B cell (primary cell): ENCODE data around the gene TXNL1. TPM values are rescaled to one million over a fixed set of nuclear protein-coding genes. Genes with fewer than 3 reads are reported as not detected.
A peak's percentile ranks its signal among the peaks of the same experiment; 100 is the strongest.

ENCODE experiments used
- ATAC-seq: fragments of 200-7000 bp; cut with Tn5 transposase; one replicate; pipeline ENCODE4 v1.10.0; 2021; ENCODE audit warnings: low read depth, mild to moderate bottlenecking, moderate number of reproducible peaks, moderate library complexity
- CTCF ChIA-PET: fragments of 350-600 bp; sonication (Branson Sonifier 250); formaldehyde crosslinking; loops from one replicate; lab custom pipeline; 2021; ENCODE audit warnings: antibody characterized with exemption, inconsistent platforms; lab: Charles Lee
- POLR2A ChIA-PET: fragments of 350-600 bp; sonication (Branson Sonifier 250); formaldehyde crosslinking; loops from one replicate; lab custom pipeline; 2021; ENCODE audit warnings: antibody characterized with exemption; lab: Charles Lee
- DNase-seq: peaks from one replicate; pipeline ENCODE4 v3.0.0; 2013
- H2AFZ ChIP-seq: 2 replicates; pipeline ENCODE4 v1.6.1; 2012; ENCODE audit warnings: mild to moderate bottlenecking, low read depth, low read length; ENCODE audit not compliant: insufficient read depth, poor library complexity, severe bottlenecking
- H3K27ac ChIP-seq, 2 donors: 1 replicate in 1 of 2; 2 replicates in 1 of 2; pipeline ENCODE4 v1.5.1; 2012 to 2013; ENCODE audit warnings: low read length in 2 of 2, mild to moderate bottlenecking in 2 of 2, moderate library complexity in 1 of 2
- H3K27me3 ChIP-seq, 4 experiments: fragments of 200-600 bp in 1 of 4; sonication (generic) in 1 of 4; replicated peaks in 1 of 4; 1 replicate in 2 of 4; 2 replicates in 2 of 4; pipeline versions ENCODE4 v1.6.1 to v1.7.0; 2013 to 2016; ENCODE audit warnings: low read length in 3 of 4, mild to moderate bottlenecking in 2 of 4, mixed read lengths in 1 of 4, moderate library complexity in 1 of 4; ENCODE audit not compliant: insufficient read depth in 4 of 4, control insufficient read depth in 3 of 4; ENCODE audit errors: control extremely low read depth in 1 of 4
- H3K36me3 ChIP-seq, 2 experiments: replicated peaks in 1 of 2; 1 replicate in 1 of 2; 2 replicates in 1 of 2; pipeline versions ENCODE4 v1.6.1 to v1.7.1; 2013; ENCODE audit warnings: low read length in 1 of 2; ENCODE audit not compliant: insufficient read depth in 2 of 2, control insufficient read depth in 1 of 2; ENCODE audit errors: control extremely low read depth in 1 of 2, extremely low read depth in 1 of 2
- H3K4me1 ChIP-seq, 2 donors: fragments of 200-600 bp in 1 of 2; sonication (generic) in 1 of 2; 1 replicate in 1 of 2; 2 replicates in 1 of 2; pipeline versions ENCODE4 v1.5.1 to v1.6.1; 2013 to 2017; ENCODE audit warnings: low read length in 2 of 2; ENCODE audit not compliant: control insufficient read depth in 2 of 2, insufficient read depth in 2 of 2
- H3K4me2 ChIP-seq: replicated peaks from 2 replicates; pipeline ENCODE3; 2012; ENCODE audit warnings: mild to moderate bottlenecking, low read depth, low read length; ENCODE audit not compliant: poor library complexity, severe bottlenecking
- H3K4me3 ChIP-seq, 5 experiments: fragments of 200-600 bp in 1 of 5; sonication (generic) in 1 of 5; 1 replicate in 3 of 5; 2 replicates in 2 of 5; pipeline versions ENCODE4 v1.5.1 to v1.7.0; 2011 to 2016; ENCODE audit warnings: low read length in 4 of 5, mild to moderate bottlenecking in 4 of 5, low read depth in 2 of 5, control low read depth in 1 of 5, moderate library complexity in 1 of 5; ENCODE audit not compliant: insufficient read depth in 1 of 5; ENCODE audit errors: control extremely low read depth in 1 of 5, extremely low read depth in 1 of 5
- H3K79me2 ChIP-seq: fragments of 200-600 bp; sonication (generic); one replicate; pipeline ENCODE4 v1.6.0; 2016; ENCODE audit warnings: low read length; ENCODE audit not compliant: control insufficient read depth, insufficient read depth
- H3K9ac ChIP-seq: fragments of 200-600 bp; sonication (generic); 2 replicates; pipeline ENCODE4 v1.6.1; 2017; ENCODE audit warnings: mild to moderate bottlenecking, low read length, moderate library complexity
- H3K9me3 ChIP-seq, 3 donors: one replicate each; pipeline versions ENCODE4 v1.6.1 to v1.7.1; 2013; ENCODE audit warnings: low read length in 2 of 3; ENCODE audit not compliant: control insufficient read depth in 2 of 3, insufficient read depth in 1 of 3; ENCODE audit errors: control extremely low read depth in 1 of 3
- H4K20me1 ChIP-seq: 2 replicates; pipeline ENCODE4 v1.6.0; 2012; ENCODE audit warnings: mild to moderate bottlenecking, low read length; ENCODE audit not compliant: insufficient read depth, control insufficient read depth, poor library complexity, severe bottlenecking
- H3K27ac Mint-ChIP-seq: one replicate; pipeline ENCODE4 v1.8.0; 2021; ENCODE audit warnings: mixed read lengths
- H3K27me3 Mint-ChIP-seq: one replicate; pipeline ENCODE4 v1.8.0; 2021; ENCODE audit warnings: mixed read lengths
- H3K4me1 Mint-ChIP-seq: one replicate; pipeline ENCODE4 v1.8.0; 2021; ENCODE audit warnings: mixed read lengths
- H3K4me3 Mint-ChIP-seq: one replicate; pipeline ENCODE4 v1.8.0; 2021; ENCODE audit warnings: mixed read lengths
- H3K9me3 Mint-ChIP-seq: one replicate; pipeline ENCODE4 v1.8.0; 2022; ENCODE audit warnings: mixed read lengths; ENCODE audit not compliant: insufficient read depth
- CTCF ChIP-seq: fragments of 200-600 bp; IDR thresholded peaks from one replicate; pipeline ENCODE4 v1.8.0; 2022; ENCODE audit warnings: antibody characterized with exemption, mild to moderate bottlenecking
- EZH2 ChIP-seq: IDR thresholded peaks from 2 replicates; pipeline ENCODE4 v1.6.1; 2012; ENCODE audit warnings: borderline replicate concordance, low read depth, mild to moderate bottlenecking, moderate library complexity, low read length; ENCODE audit not compliant: insufficient read depth, poor library complexity, severe bottlenecking
- WGBS: methylation state at CpG from one replicate; pipeline ENCODE4 v1.1.5; 2013; ENCODE audit warnings: missing lambda C conversion rate; ENCODE audit not compliant: insufficient coverage; 5-methylcytosine and 5-hydroxymethylcytosine counted together
- intact Hi-C: fragments of 100-400 bp; cut with micrococcal nuclease; formaldehyde crosslinking; loops from one replicate; pipeline ENCODE4 v1.10.0; 2022
- polyA plus RNA-seq: library from polyadenylated mRNA; depleted of rRNA; stranded (reverse); fragments of >200 nt; gene quantifications from 2 replicates; pipeline ENCODE4 v1.2.3, GENCODE V29; 2012
- total RNA-seq, 2 donors: library from RNA; stranded (reverse); fragments of 120-200 nt in 1 of 2; gene quantifications; 1 replicate in 1 of 2; 2 replicates in 1 of 2; pipeline versions ENCODE4 v1.2.3 to v1.2.4, GENCODE V29; 2013 to 2022

The TXNL1 gene
- total and polyA plus RNA-seq, 2 donors (not counting 1 experiment from before 2014, with no cell fraction given), result 20.2 to 45.4 TPM

DNA sequence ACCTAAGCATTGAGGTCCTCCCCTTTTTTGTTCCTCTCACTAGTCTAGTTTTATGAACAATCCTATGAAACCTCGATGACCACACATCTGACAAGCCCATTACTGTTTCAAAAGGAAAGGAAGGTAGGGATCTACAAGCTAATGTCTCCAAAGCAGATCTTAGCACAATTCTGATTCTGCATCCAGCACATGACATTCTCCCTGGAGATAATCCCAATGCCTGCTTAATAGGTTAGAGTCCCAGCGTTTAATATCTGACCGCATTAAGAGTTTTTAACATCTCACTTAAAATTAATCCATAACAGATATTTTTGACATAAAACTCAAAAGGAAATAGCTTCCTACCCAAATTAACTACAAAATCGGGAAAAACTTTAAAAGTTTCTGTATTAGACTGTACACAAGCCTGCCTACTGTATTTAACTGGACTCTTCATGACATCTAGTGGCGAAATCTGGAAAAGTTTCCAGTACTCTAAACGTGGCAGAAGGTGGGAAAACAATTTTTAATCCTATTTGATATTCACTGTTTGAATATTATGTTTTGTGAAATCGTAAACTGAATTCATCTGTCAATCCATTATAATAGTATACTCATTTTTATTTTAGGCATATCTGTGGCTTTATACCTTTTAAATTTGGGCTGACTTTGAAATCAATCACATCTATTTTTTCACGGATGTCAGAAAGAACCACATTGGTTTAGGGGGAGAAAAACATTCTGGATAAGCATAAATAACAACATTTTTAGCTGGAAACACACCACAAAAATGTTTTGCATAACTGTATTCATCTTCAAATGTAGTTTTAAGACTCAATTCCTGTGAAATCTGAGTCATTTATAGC lies 62.4 kb downstream of the TXNL1 start:
- CTCF ChIA-PET, result interaction anchor here (0.6 to 4.8 kb wide), 26 partner anchors 9 to 1897 kb away, joined by 3 to 52 read pairs (median 4); no protein-coding TSS in a partner anchor
- POLR2A ChIA-PET, result no interaction called here

More for the DNA sequence above, 62.4 kb downstream of the TXNL1 start:
- TF ChIP-seq EZH2, result no peak
- peak; percentile 83 for TF ChIP-seq CTCF
- H3K36me3 ChIP-seq, result no peaks in the 10 kb centered on the region
- H3K4me3 ChIP-seq, result no peak overlapping the region
- H3K27ac Mint-ChIP-seq, result no peak overlapping the region
- H3K27me3 ChIP-seq, result no peaks in the 10 kb centered on the region
- H2AFZ ChIP-seq, result no peak overlapping the region
- no peaks in the 10 kb centered on the region for H3K4me1 ChIP-seq
- no peak overlapping the region for H3K4me2 ChIP-seq
- ATAC-seq (peak; percentile 54), DNase-seq (peak; percentile 68)
- H3K9me3 ChIP-seq, result no peaks in the 10 kb centered on the region
- no peaks in the 10 kb centered on the region for H3K79me2 ChIP-seq
- no peaks in the 10 kb centered on the region for H3K27me3 Mint-ChIP-seq
- no CpG with 5 or more reads among the region's 8 CpGs for WGBS
- H3K9ac ChIP-seq, result no peak overlapping the region
- H3K9me3 Mint-ChIP-seq, result peaks cover 2% of the 10 kb centered on the region
- no peak overlapping the region for H3K4me3 Mint-ChIP-seq
- H3K4me1 Mint-ChIP-seq, result no peaks in the 10 kb centered on the region
- intact Hi-C loops, result loop anchor here (1.0 to 2.0 kb wide), 4 partner anchors 1161 to 1479 kb away; no protein-coding TSS in a partner anchor
- no peaks in the 10 kb centered on the region for H4K20me1 ChIP-seq
- H3K27ac ChIP-seq, result no peak overlapping the region
